Spleen (tissue), 13 donors: Measurements from ENCODE around the gene BRD3OS. TPM values are rescaled to one million over a fixed set of nuclear protein-coding genes. Genes with fewer than 3 reads are reported as not detected.

Source experiments
- DNase-seq: peaks from one replicate; pipeline ENCODE4 v3.0.0-alpha.2; 2020
- H3K27ac ChIP-seq, 8 donors: fragments of 200-600 bp; sonication (generic) in 7 of 8; 1 replicate in 4 of 8; 2 replicates in 4 of 8; pipeline versions ENCODE4 v1.5.0 to v1.8.0; 2016 to 2021; ENCODE audit warnings: inconsistent platforms in 4 of 8, mild to moderate bottlenecking in 4 of 8, moderate library complexity in 1 of 8
- H3K27me3 ChIP-seq, 7 donors: fragments of 200-600 bp; sonication (generic) in 6 of 7; replicated peaks in 1 of 7; 1 replicate in 4 of 7; 2 replicates in 3 of 7; pipeline versions ENCODE4 v1.5.0 to v1.8.0; 2016 to 2021; ENCODE audit warnings: inconsistent platforms in 3 of 7, mild to moderate bottlenecking in 1 of 7
- H3K36me3 ChIP-seq, 6 donors: fragments of 200-600 bp; sonication (generic) in 5 of 6; 1 replicate in 4 of 6; 2 replicates in 2 of 6; pipeline versions ENCODE4 v1.5.0 to v1.8.0; 2016 to 2021; ENCODE audit warnings: inconsistent platforms in 2 of 6
- H3K4me1 ChIP-seq, 6 donors: fragments of 200-600 bp; sonication (generic) in 5 of 6; 1 replicate in 3 of 6; 2 replicates in 3 of 6; pipeline versions ENCODE4 v1.5.0 to v1.8.0; 2016 to 2021; ENCODE audit warnings: inconsistent platforms in 3 of 6
- H3K4me3 ChIP-seq, 8 donors: fragments of 200-600 bp; sonication (generic) in 7 of 8; 1 replicate in 4 of 8; 2 replicates in 4 of 8; pipeline versions ENCODE4 v1.5.0 to v1.8.0; 2016 to 2021; ENCODE audit warnings: inconsistent platforms in 4 of 8, mild to moderate bottlenecking in 4 of 8, moderate library complexity in 2 of 8
- H3K9me3 ChIP-seq, 8 donors: fragments of 200-600 bp; sonication (generic) in 7 of 8; 1 replicate in 4 of 8; 2 replicates in 4 of 8; pipeline versions ENCODE4 v1.5.0 to v1.8.0; 2016 to 2021; ENCODE audit warnings: inconsistent platforms in 4 of 8
- CTCF ChIP-seq, 11 experiments: fragments of 200-600 bp in 7 of 11; fragments of 450-650 bp in 4 of 11; sonication (generic) in 4 of 11; IDR thresholded peaks in 8 of 11; conservative IDR thresholded peaks in 3 of 11; 1 replicate in 7 of 11; 2 replicates in 4 of 11; pipeline versions ENCODE4 v1.4.0 to v1.8.0; 2016 to 2021; ENCODE audit warnings: antibody characterized with exemption in 11 of 11, inconsistent platforms in 4 of 11, mild to moderate bottlenecking in 1 of 11
- POLR2A ChIP-seq, 3 donors: fragments of 450-650 bp; IDR thresholded peaks; one replicate each; pipeline ENCODE4 v1.5.1; 2017; ENCODE audit warnings: antibody characterized with exemption in 3 of 3, mild to moderate bottlenecking in 1 of 3
- POLR2AphosphoS5 ChIP-seq, 3 donors: sonication (generic); formaldehyde crosslinking; IDR thresholded peaks; one replicate each; pipeline ENCODE4 v1.5.1; 2017; ENCODE audit warnings: antibody characterized with exemption in 3 of 3
- WGBS, 5 donors: extraction: QIAGEN DNeasy Blood & Tissue Kit in 3 of 5; methylation state at CpG; one replicate each; pipeline versions ENCODE4 v1.1.5 to v1.1.7; 2013 to 2018; 5-methylcytosine and 5-hydroxymethylcytosine counted together
- intact Hi-C: fragments of 100-400 bp; cut with DNase I; formaldehyde crosslinking; loops from one replicate; pipeline ENCODE4 v1.15.0; 2023; ENCODE audit warnings: low total_unique reads
- long read RNA-seq, 2 donors: transcript quantifications; one replicate each; lab custom pipeline, GENCODE V29; 2026
- polyA plus RNA-seq, 3 donors: library from polyadenylated mRNA; stranded (reverse); fragments of 200-250 nt; gene quantifications; one replicate each; pipeline ENCODE4 v1.2.1, GENCODE V29; 2013
- total RNA-seq, 7 donors: library from RNA; depleted of rRNA in 3 of 7; stranded (reverse); fragments of >200 nt in 3 of 7; fragmentation: NEBNext Ultra II Directional in 4 of 7; extraction: Animal tissue kit (Norgen Biotek cat#: 25700) in 4 of 7; gene quantifications; one replicate each; pipeline versions ENCODE4 v1.1.0 to v1.2.1, GENCODE V29; 2016 to 2021
- donor health status: healthy with polysubstance abuse.
- donor health status: DM: no; HTN: no; CAD: no; lungs with moderate emphysema.
- donor health status: DM: no; HTN: no; CAD: no.
- donor health status: Bipolar disorder and iron deficiency.
- donor health status: healthy.
- donor health status: DM: no; HTN: no; CAD: no.
- donor health status: DM: yes; HTN: yes; CAD: no.

Gene BRD3OS, protein sequence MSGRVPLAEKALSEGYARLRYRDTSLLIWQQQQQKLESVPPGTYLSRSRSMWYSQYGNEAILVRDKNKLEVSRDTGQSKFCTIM
- total RNA-seq, result 10 to 100 TPM in 5 of 7 donors, 1 to 10 TPM in 2; 9.5 to 13.2 (median 11.3) TPM
- 10 to 100 TPM in 1 of 3 donors, 1 to 10 TPM in 2; 6.9 to 10.2 (median 9.8) TPM for polyA plus RNA-seq
- long read RNA-seq, donor 1, full-length matches to known transcripts, result 41 of 41 reads
- long read RNA-seq, donor 1, partial matches to known transcripts, result 0 of 41 reads
- long read RNA-seq, donor 1, other reads (novel, unspliced or antisense), result 0 of 41 reads
- long read RNA-seq, donor 2, full-length matches to known transcripts, result 54 of 54 reads
- long read RNA-seq, donor 2, partial matches to known transcripts, result 0 of 54 reads
- long read RNA-seq, donor 2, other reads (novel, unspliced or antisense), result 0 of 54 reads

DNA sequence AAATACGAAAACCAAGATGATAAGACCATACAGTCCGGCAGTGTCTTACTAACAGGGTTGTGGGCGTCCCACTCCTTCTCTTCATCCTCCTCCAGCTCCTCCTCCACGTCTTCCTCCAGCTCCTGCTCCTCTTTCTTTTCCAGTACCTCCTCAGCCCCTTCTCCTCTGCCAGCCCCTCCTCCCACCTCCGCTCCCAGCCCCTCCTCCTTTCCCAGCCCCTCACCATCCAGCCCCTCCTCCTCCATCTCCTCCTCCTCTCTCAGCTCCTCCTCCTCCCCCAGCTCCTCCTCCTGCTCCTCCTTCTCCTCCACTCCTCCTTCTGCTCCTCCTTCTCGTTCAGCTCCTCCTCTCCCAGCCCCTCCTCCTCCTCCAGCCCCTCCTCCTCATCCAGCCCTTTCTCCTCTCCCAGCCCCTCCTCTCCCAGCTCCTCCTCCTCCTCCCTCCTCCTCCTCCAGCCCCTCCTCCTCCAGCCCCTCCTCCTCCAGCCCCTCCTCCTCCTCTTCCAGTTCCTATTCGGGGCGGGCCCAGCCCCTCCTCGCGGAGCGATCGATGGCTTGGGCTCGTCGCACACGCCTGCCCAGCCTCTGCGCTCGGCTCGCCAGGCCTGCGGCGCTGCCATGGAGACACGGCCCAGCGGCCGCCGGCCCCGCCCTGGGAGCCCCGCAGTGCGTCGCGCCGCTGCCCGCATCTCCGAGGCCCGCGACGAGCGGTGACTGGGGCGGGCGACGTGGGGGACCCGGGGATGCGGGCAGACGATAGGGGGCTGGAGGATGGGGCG is at the start of gene BRD3OS:
Gene BRD3OS (plus strand): TSS at position 654 of the 778 bp plus-strand sequence. CDS start 1,267 bp downstream, outside the sequence.
- no peaks in the 10 kb centered on the region for H3K27me3 ChIP-seq
- H3K27ac ChIP-seq, result peak within 1 kb of the TSS; percentile 49 to 85 (median 72)
- H3K36me3 ChIP-seq, result peaks cover 0 to 27% (median 4%) of the 10 kb centered on the region in 6 donors
- peak within 1 kb of the TSS; percentile 75 to 100 (median 97) for H3K4me3 ChIP-seq
- H3K9me3 ChIP-seq, result no peaks in the 10 kb centered on the region
- intact Hi-C loops, result no loop called here
- peak; percentile 59 to 82 (median 78) for TF ChIP-seq POLR2AphosphoS5 (IDR thresholded peaks at IDR 0.05)
- TF ChIP-seq POLR2A (IDR thresholded peaks at IDR 0.05), result no peak
- no peak for TF ChIP-seq CTCF (IDR thresholded peaks at IDR 0.05 in 8 of 11, conservative IDR thresholded peaks at IDR 0.05 in 3 of 11)
- 1 to 8% (median 1%) methylated on average over 6 to 43 of the region's 43 CpGs for WGBS, 5 donors
- H3K4me1 ChIP-seq, result peaks cover 4 to 22% (median 15%) of the 10 kb centered on the region in 6 donors
- peak; percentile 100 for DNase-seq

- H3K4me1 ChIP-seq, result peaks cover 29 to 97% (median 61%) of the 10 kb centered on the region in 6 donors
- WGBS, 5 donors, result 82 to 91% (median 90%) methylated on average over 3 of the region's 3 CpGs
- intact Hi-C loops, result no loop called here
- no peaks in the 10 kb centered on the region for H3K36me3 ChIP-seq
- no peak overlapping the region for H3K27ac ChIP-seq
- H3K9me3 ChIP-seq, result no peaks in the 10 kb centered on the region
- H3K4me3 ChIP-seq, result no peak overlapping the region
- peak; percentile 32 for DNase-seq
- H3K27me3 ChIP-seq, result peaks cover 0 to 4% (median 0%) of the 10 kb centered on the region in 7 donors
- no peak for TF ChIP-seq POLR2AphosphoS5 (IDR thresholded peaks at IDR 0.05)
- no peak for TF ChIP-seq CTCF (IDR thresholded peaks at IDR 0.05 in 8 of 11, conservative IDR thresholded peaks at IDR 0.05 in 3 of 11)
- no peak for TF ChIP-seq POLR2A (IDR thresholded peaks at IDR 0.05)
Observed at GRCh38 chr9:133975511-133975910, 49.8 kb upstream of the BRD3OS start.

GRCh38 chr9:133976191-133976861 is 49.0 kb upstream of the BRD3OS start:
- peaks cover 0 to 4% (median 0%) of the 10 kb centered on the region in 7 donors for H3K27me3 ChIP-seq
- WGBS, 5 donors, result 89 to 94% (median 91%) methylated on average over 13 to 17 of the region's 17 CpGs
- H3K4me3 ChIP-seq, result no peak overlapping the region
- intact Hi-C loops, result no loop called here
- peak; percentile 34 for DNase-seq
- H3K27ac ChIP-seq, result no peak overlapping the region
- no peaks in the 10 kb centered on the region for H3K36me3 ChIP-seq
- no peaks in the 10 kb centered on the region for H3K9me3 ChIP-seq
- peaks cover 29 to 97% (median 62%) of the 10 kb centered on the region in 6 donors for H3K4me1 ChIP-seq
- TF ChIP-seq POLR2A (IDR thresholded peaks at IDR 0.05) (no peak), CTCF (IDR thresholded peaks at IDR 0.05 in 8 of 11, conservative IDR thresholded peaks at IDR 0.05 in 3 of 11) (no peak), POLR2AphosphoS5 (IDR thresholded peaks at IDR 0.05) (no peak)
